ENCODE measurements around the gene NECAP2. TPM values are rescaled to one million over a fixed set of nuclear protein-coding genes. Genes with fewer than 3 reads are reported as not detected.

The NECAP2 gene
- total and polyA plus RNA-seq, 2 donors (not counting 3 experiments of a cell fraction or from before 2014, with no cell fraction given) = 101 to 148 TPM

DNA sequence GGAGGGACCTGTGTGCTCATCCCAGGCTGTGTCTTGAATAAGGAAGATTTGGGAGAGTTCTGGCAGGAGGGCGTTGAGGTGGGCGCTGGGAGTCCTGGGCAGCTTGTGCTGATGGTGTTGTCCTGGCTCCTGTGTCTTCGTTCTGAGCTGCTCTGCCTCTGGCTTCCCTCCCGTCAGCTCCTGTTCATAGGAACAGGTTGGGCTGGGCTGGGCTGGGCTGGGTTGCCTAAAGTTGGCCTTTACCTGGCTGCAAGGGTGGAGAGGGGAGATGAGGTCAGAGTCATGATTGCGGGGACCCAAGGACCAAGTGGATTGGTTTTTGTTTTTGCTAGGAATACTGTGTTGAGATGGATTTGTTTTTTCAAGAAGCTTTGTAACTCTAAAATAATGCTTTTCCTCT lies 9.1 kb downstream of the NECAP2 start:
- DNase-seq (ENCODE audit: low read depth, low spot score) (no peak), FAIRE-seq (no peak)
- dilution Hi-C loops (cut with MboI; ENCODE audit: extremely low pct_ligation_motif_present, low sequenced_read_pairs) (no loop called here), intact Hi-C loops (cut with micrococcal nuclease) (loop anchor here (10.0 kb wide), 1 partner anchor 245 kb away; no protein-coding TSS in a partner anchor)
- Histone ChIP-seq H3K9me1 (replicated peaks; ENCODE audit: control insufficient read depth, extremely low read depth, insufficient read depth, low read length) (no peaks in the 10 kb centered on the region), H3K9me3 (replicated peaks; ENCODE audit: control insufficient read depth, insufficient read depth, low read length) (no peaks in the 10 kb centered on the region), H3K79me2 (ENCODE audit: control insufficient read depth, insufficient read depth, low read length) (peaks cover 10% of the 10 kb centered on the region), H3K4me2 (ENCODE audit: insufficient read depth, low read length) (no peak overlapping the region), H3K4me1 (ENCODE audit: control insufficient read depth, extremely low read depth, insufficient read depth, low read length) (no peaks in the 10 kb centered on the region), H3K27me3 (ENCODE audit: control insufficient read depth in 2 of 2, insufficient read depth in 2 of 2, low read length in 2 of 2) (no peaks in the 10 kb centered on the region), H2AFZ (ENCODE audit: low read depth, low read length) (no peak overlapping the region), H3K4me3 (replicated peaks in 1 of 3; ENCODE audit: insufficient read depth in 1 of 3, low read depth in 1 of 3, low read length in 3 of 3) (no peak overlapping the region), H4K20me1 (replicated peaks; ENCODE audit: control insufficient read depth, extremely low read depth, insufficient read depth, low read length) (no peaks in the 10 kb centered on the region), H3K27ac (ENCODE audit: insufficient read depth, low read depth, low read length) (no peak overlapping the region), H3K9ac (replicated peaks; ENCODE audit: extremely low read depth, insufficient read depth, low read length) (no peak overlapping the region), H3K36me3 (ENCODE audit: control insufficient read depth in 2 of 2, extremely low read depth in 1 of 2, insufficient read depth in 2 of 2, low read length in 2 of 2) (peaks cover 22 to 53% of the 10 kb centered on the region in 2 experiments)
- ChIA-PET POLR2A (no interaction called here), CTCF (interaction anchor here (0.6 to 1.8 kb wide), 3 partner anchors 9 to 171 kb away, joined by 3 to 6 read pairs (median 3); partner anchors contain the start of gene NECAP2)
- no TSS peak for BruUV-seq (replicated peaks)
- TF ChIP-seq POLR2A (IDR thresholded peaks at IDR 0.05; ENCODE audit: low read depth, low read length) (no peak), EZH2 (IDR thresholded peaks at IDR 0.05; ENCODE audit: borderline replicate concordance, low read depth, low read length, severe bottlenecking) (no peak), GATA2 (IDR thresholded peaks at IDR 0.05; ENCODE audit: insufficient read depth, insufficient read length, low read depth, low read length) (no peak), FOS (IDR thresholded peaks at IDR 0.05; ENCODE audit: borderline replicate concordance, insufficient read depth, low read length) (no peak), MYC (IDR thresholded peaks at IDR 0.05; ENCODE audit: low read depth, low read length) (no peak), JUN (IDR thresholded peaks at IDR 0.05; ENCODE audit: borderline replicate concordance, insufficient read depth, insufficient read length, low read depth) (no peak), POLR2AphosphoS5 (IDR thresholded peaks at IDR 0.05; ENCODE audit: insufficient read depth, low read depth, low read length) (no peak)
- TF ChIP-seq, protein P1, sequence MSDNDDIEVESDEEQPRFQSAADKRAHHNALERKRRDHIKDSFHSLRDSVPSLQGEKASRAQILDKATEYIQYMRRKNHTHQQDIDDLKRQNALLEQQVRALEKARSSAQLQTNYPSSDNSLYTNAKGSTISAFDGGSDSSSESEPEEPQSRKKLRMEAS (IDR thresholded peaks at IDR 0.05; ENCODE audit: insufficient read depth, insufficient read length) = no peak
- TF ChIP-seq, protein P2, sequence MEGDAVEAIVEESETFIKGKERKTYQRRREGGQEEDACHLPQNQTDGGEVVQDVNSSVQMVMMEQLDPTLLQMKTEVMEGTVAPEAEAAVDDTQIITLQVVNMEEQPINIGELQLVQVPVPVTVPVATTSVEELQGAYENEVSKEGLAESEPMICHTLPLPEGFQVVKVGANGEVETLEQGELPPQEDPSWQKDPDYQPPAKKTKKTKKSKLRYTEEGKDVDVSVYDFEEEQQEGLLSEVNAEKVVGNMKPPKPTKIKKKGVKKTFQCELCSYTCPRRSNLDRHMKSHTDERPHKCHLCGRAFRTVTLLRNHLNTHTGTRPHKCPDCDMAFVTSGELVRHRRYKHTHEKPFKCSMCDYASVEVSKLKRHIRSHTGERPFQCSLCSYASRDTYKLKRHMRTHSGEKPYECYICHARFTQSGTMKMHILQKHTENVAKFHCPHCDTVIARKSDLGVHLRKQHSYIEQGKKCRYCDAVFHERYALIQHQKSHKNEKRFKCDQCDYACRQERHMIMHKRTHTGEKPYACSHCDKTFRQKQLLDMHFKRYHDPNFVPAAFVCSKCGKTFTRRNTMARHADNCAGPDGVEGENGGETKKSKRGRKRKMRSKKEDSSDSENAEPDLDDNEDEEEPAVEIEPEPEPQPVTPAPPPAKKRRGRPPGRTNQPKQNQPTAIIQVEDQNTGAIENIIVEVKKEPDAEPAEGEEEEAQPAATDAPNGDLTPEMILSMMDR (IDR thresholded peaks at IDR 0.05; ENCODE audit: extremely low read depth in 1 of 2, insufficient read depth in 1 of 2, low read depth in 1 of 2, low read length in 2 of 2) = no peak
